ENCODE measurements around the gene NEDD8. TPM values are rescaled to one million over a fixed set of nuclear protein-coding genes. Genes with fewer than 3 reads are reported as not detected.

Gene NEDD8
- total RNA-seq, 1 experiment from 2014 or later, result 178 TPM

DNA sequence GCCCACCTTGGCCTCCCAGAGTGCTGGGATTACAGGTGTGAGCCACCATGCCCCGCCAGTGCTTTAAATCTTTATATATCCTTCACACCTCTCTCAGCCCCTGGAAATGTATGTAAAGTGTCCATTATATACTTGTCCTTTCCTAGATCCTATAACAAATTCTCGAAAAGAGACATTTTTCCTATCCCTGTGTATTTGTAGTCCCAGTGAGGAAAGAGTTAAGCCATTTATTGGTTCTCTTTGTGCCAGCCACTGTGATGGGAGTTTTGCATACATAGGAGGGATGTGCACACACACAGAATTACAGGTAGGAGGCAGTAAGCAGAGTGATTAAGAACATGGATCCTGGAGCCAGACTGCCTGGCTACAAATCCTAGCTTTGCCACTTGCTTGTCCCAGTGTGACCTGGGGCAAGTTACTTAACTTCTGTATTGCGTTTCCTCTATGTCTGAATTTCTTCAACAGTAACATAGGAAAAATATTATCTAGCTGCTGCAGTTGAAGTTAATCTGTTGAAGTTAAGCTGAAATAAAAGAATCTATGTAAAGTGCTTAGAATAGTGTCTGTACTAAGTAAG, 41.3 kb upstream of the NEDD8 start:
- Histone ChIP-seq H4K20me1 (ENCODE audit: insufficient read depth) (no peaks in the 10 kb centered on the region), H3K27ac (ENCODE audit: low read depth, low read length) (no peak overlapping the region), H2AFZ (ENCODE audit: low read depth, low read length, poor library complexity, severe bottlenecking) (no peak overlapping the region), H3K36me3 (ENCODE audit: control insufficient read depth in 1 of 2, insufficient read depth in 2 of 2, low read length in 2 of 2) (no peaks in the 10 kb centered on the region), H3K9me3 (ENCODE audit: control insufficient read depth in 1 of 2, insufficient read depth in 1 of 2, low read depth in 1 of 2, low read length in 2 of 2) (no peaks in the 10 kb centered on the region), H3K79me2 (ENCODE audit: insufficient read depth, low read length) (peaks cover 4% of the 10 kb centered on the region; the same call in 1 of the 2 replicates), H3K9me2 (ENCODE audit: insufficient read depth) (no peaks in the 10 kb centered on the region), H3K4me2 (ENCODE audit: low read length) (no peak overlapping the region), H3K4me3 (replicated peaks in 1 of 2; ENCODE audit: low read depth in 1 of 2, low read length in 2 of 2) (no peak overlapping the region), H3K9ac (ENCODE audit: low read length) (no peak overlapping the region), H3K27me3 (ENCODE audit: insufficient read depth, low read length) (no peaks in the 10 kb centered on the region), H3K4me1 (ENCODE audit: control insufficient read depth in 1 of 2, insufficient read depth in 2 of 2, low read length in 2 of 2) (peaks cover 9 to 22% of the 10 kb centered on the region in 2 experiments; a peak in 3 of 4 replicates)
- TF ChIP-seq CBX3 (IDR thresholded peaks at IDR 0.05; ENCODE audit: low read depth) (no peak), ZNF274 (IDR thresholded peaks at IDR 0.05; ENCODE audit: low read depth, low read length) (no peak), POLR2A (IDR thresholded peaks at IDR 0.05; ENCODE audit: borderline replicate concordance, extremely low read depth, insufficient read depth, insufficient read length) (no peak), RAD21 (IDR thresholded peaks at IDR 0.05; ENCODE audit: low read depth) (no peak), YY1 (IDR thresholded peaks at IDR 0.05; ENCODE audit: extremely low read depth, insufficient replicate concordance, low read depth, low read length) (no peak)
- TF ChIP-seq, protein P1, sequence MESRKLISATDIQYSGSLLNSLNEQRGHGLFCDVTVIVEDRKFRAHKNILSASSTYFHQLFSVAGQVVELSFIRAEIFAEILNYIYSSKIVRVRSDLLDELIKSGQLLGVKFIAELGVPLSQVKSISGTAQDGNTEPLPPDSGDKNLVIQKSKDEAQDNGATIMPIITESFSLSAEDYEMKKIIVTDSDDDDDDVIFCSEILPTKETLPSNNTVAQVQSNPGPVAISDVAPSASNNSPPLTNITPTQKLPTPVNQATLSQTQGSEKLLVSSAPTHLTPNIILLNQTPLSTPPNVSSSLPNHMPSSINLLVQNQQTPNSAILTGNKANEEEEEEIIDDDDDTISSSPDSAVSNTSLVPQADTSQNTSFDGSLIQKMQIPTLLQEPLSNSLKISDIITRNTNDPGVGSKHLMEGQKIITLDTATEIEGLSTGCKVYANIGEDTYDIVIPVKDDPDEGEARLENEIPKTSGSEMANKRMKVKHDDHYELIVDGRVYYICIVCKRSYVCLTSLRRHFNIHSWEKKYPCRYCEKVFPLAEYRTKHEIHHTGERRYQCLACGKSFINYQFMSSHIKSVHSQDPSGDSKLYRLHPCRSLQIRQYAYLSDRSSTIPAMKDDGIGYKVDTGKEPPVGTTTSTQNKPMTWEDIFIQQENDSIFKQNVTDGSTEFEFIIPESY (IDR thresholded peaks at IDR 0.05; ENCODE audit: extremely low read depth, insufficient replicate concordance, low read length), result no peak
- TF ChIP-seq, protein P2, sequence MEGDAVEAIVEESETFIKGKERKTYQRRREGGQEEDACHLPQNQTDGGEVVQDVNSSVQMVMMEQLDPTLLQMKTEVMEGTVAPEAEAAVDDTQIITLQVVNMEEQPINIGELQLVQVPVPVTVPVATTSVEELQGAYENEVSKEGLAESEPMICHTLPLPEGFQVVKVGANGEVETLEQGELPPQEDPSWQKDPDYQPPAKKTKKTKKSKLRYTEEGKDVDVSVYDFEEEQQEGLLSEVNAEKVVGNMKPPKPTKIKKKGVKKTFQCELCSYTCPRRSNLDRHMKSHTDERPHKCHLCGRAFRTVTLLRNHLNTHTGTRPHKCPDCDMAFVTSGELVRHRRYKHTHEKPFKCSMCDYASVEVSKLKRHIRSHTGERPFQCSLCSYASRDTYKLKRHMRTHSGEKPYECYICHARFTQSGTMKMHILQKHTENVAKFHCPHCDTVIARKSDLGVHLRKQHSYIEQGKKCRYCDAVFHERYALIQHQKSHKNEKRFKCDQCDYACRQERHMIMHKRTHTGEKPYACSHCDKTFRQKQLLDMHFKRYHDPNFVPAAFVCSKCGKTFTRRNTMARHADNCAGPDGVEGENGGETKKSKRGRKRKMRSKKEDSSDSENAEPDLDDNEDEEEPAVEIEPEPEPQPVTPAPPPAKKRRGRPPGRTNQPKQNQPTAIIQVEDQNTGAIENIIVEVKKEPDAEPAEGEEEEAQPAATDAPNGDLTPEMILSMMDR (IDR thresholded peaks at IDR 0.05 in 2 of 3, conservative IDR thresholded peaks at IDR 0.05 in 1 of 3; ENCODE audit: borderline replicate concordance in 1 of 3, insufficient read depth in 1 of 3, low read depth in 2 of 3, low read length in 2 of 3), result peak in 2 of 3 experiments; percentile 39 to 50; a peak in 4 of 6 replicates
- intact Hi-C loops (cut with micrococcal nuclease), result no loop called here
- ATAC-seq (no peak), DNase-seq (ENCODE audit: low read depth, low spot score) (no peak)
- POLR2A ChIA-PET, result interaction anchor here (1.2 kb wide), 1 partner anchor 32 kb away, joined by 3 read pairs; no protein-coding TSS in a partner anchor
- CTCF ChIA-PET, result interaction anchor here (1.0 to 1.5 kb wide), 2 partner anchors 8 to 30 kb away, joined by 4 to 5 read pairs; no protein-coding TSS in a partner anchor
- RAD21 ChIA-PET (ENCODE audit: low non-redundant PET in 1 of 2, low total read pairs in 2 of 2, uncharacterized antibody in 2 of 2, unreplicated experiment in 2 of 2), result interaction anchor here in 1 of 2 experiments (0.7 kb wide), 1 partner anchor 23 kb away, joined by 4 read pairs; no protein-coding TSS in a partner anchor
- BruUV-seq (replicated peaks), result no TSS peak

Measured in HCT116 (cell line).